Common myeloid progenitor, CD34-positive (primary cell): ENCODE measurements around the gene XYLT1.

Experiments
- CTCF ChIA-PET: fragments of 350-600 bp; sonication (Branson Sonifier 250); formaldehyde crosslinking; loops from one replicate; lab custom pipeline; 2021; ENCODE audit warnings: antibody characterized with exemption; lab: Charles Lee
- POLR2A ChIA-PET: fragments of 350-600 bp; sonication (Branson Sonifier 250); formaldehyde crosslinking; loops from one replicate; lab custom pipeline; 2021; ENCODE audit warnings: antibody characterized with exemption; lab: Charles Lee
- DNase-seq, 3 donors: peaks; one replicate each; pipeline versions ENCODE4 v3.0.0 to v3.0.0-alpha.2; 2013
- H3K27ac ChIP-seq, 2 experiments: 1 replicate in 1 of 2; 2 replicates in 1 of 2; pipeline ENCODE4 v1.7.0; 2013; ENCODE audit warnings: inconsistent platforms in 2 of 2, low read length in 2 of 2, mild to moderate bottlenecking in 2 of 2, low read depth in 1 of 2, moderate library complexity in 1 of 2; ENCODE audit not compliant: severe bottlenecking in 2 of 2, insufficient read depth in 1 of 2, poor library complexity in 1 of 2
- H3K27me3 ChIP-seq, 5 experiments: replicated peaks in 2 of 5; 1 replicate in 3 of 5; 2 replicates in 2 of 5; pipeline versions ENCODE4 v1.6.1 to v1.7.0; 2013; ENCODE audit warnings: low read length in 4 of 5, mild to moderate bottlenecking in 2 of 5, moderate library complexity in 2 of 5, inconsistent platforms in 1 of 5; ENCODE audit not compliant: insufficient read depth in 5 of 5, control insufficient read depth in 4 of 5
- H3K36me3 ChIP-seq, 4 experiments: 1 replicate in 2 of 4; 2 replicates in 2 of 4; pipeline versions ENCODE4 v1.6.1 to v1.7.0; 2013; ENCODE audit warnings: low read length in 3 of 4, control low read depth in 1 of 4, mild to moderate bottlenecking in 1 of 4; ENCODE audit not compliant: control insufficient read depth in 4 of 4, insufficient read depth in 4 of 4
- H3K4me1 ChIP-seq, 4 experiments: 1 replicate in 3 of 4; 2 replicates in 1 of 4; pipeline versions ENCODE4 v1.6.1 to v1.7.1; 2013; ENCODE audit warnings: low read length in 3 of 4, mild to moderate bottlenecking in 3 of 4, control low read depth in 1 of 4, inconsistent platforms in 1 of 4, moderate library complexity in 1 of 4; ENCODE audit not compliant: control insufficient read depth in 4 of 4, insufficient read depth in 4 of 4; ENCODE audit errors: control extremely low read depth in 1 of 4
- H3K4me3 ChIP-seq, 7 experiments: 1 replicate in 4 of 7; 2 replicates in 3 of 7; pipeline versions ENCODE4 v1.5.1 to v1.7.0; 2013; ENCODE audit warnings: mild to moderate bottlenecking in 7 of 7, low read length in 6 of 7, moderate library complexity in 6 of 7, inconsistent platforms in 2 of 7, low read depth in 2 of 7, control low read depth in 1 of 7; ENCODE audit not compliant: insufficient read depth in 4 of 7, control insufficient read depth in 1 of 7; ENCODE audit errors: extremely low read depth in 1 of 7
- H3K9me3 ChIP-seq, 5 experiments: 1 replicate in 4 of 5; 2 replicates in 1 of 5; pipeline versions ENCODE4 v1.6.1 to v1.7.1; 2013; ENCODE audit warnings: low read length in 4 of 5, mild to moderate bottlenecking in 2 of 5, inconsistent platforms in 1 of 5, low read depth in 1 of 5, moderate library complexity in 1 of 5; ENCODE audit not compliant: control insufficient read depth in 4 of 5, insufficient read depth in 2 of 5; ENCODE audit errors: control extremely low read depth in 1 of 5
- WGBS: methylation state at CpG from one replicate; pipeline ENCODE4 v1.1.5; 2013; ENCODE audit not compliant: insufficient coverage; 5-methylcytosine and 5-hydroxymethylcytosine counted together

The XYLT1 gene

GRCh38 chr16:17116595-17117322 lies 354.0 kb downstream of the XYLT1 start:
- Histone ChIP-seq H3K9me3 (no peaks in the 10 kb centered on the region), H3K36me3 (peaks cover 6 to 51% (median 31%) of the 10 kb centered on the region in 4 experiments), H3K27me3 (no peaks in the 10 kb centered on the region), H3K27ac (no peak overlapping the region), H3K4me1 (no peaks in the 10 kb centered on the region), H3K4me3 (no peak overlapping the region)
- CTCF ChIA-PET, result no interaction called here
- no CpG with 5 or more reads among the region's 4 CpGs for WGBS
- no peak for DNase-seq
- POLR2A ChIA-PET, result no interaction called here

- no peaks in the 10 kb centered on the region for H3K9me3 ChIP-seq
- no peak overlapping the region for H3K4me3 ChIP-seq
- ChIA-PET POLR2A (no interaction called here), CTCF (no interaction called here)
- H3K36me3 ChIP-seq, result peaks cover 0 to 50% (median 28%) of the 10 kb centered on the region in 4 experiments
- no peak overlapping the region for H3K27ac ChIP-seq
- H3K4me1 ChIP-seq, result peaks cover 0 to 4% (median 1%) of the 10 kb centered on the region in 4 experiments
- DNase-seq, result peak in 1 of 3 donors; percentile 5
- no peaks in the 10 kb centered on the region for H3K27me3 ChIP-seq
Measured at GRCh38 chr16:17109413-17109812, 361.3 kb downstream of the XYLT1 start.

GRCh38 chr16:17108596-17108995 lies 362.2 kb downstream of the XYLT1 start:
- no peaks in the 10 kb centered on the region for H3K27me3 ChIP-seq
- H3K4me3 ChIP-seq, result no peak overlapping the region
- peaks cover 0 to 4% (median 1%) of the 10 kb centered on the region in 4 experiments for H3K4me1 ChIP-seq
- POLR2A ChIA-PET, result no interaction called here
- no peak overlapping the region for H3K27ac ChIP-seq
- H3K36me3 ChIP-seq, result peaks cover 3 to 47% (median 23%) of the 10 kb centered on the region in 4 experiments
- no peak for DNase-seq
- no peaks in the 10 kb centered on the region for H3K9me3 ChIP-seq
- 99% methylated on average over 14 of the region's 17 CpGs for WGBS
- CTCF ChIA-PET, result no interaction called here

- Histone ChIP-seq H3K27ac (no peak overlapping the region), H3K27me3 (no peaks in the 10 kb centered on the region), H3K9me3 (no peaks in the 10 kb centered on the region), H3K4me1 (peaks cover 0 to 4% (median 1%) of the 10 kb centered on the region in 4 experiments), H3K36me3 (peaks cover 3 to 43% (median 22%) of the 10 kb centered on the region in 4 experiments), H3K4me3 (no peak overlapping the region)
- 91% methylated on average over 6 of the region's 8 CpGs for WGBS
- CTCF ChIA-PET, result no interaction called here
- POLR2A ChIA-PET, result no interaction called here
- no peak for DNase-seq
Measured at GRCh38 chr16:17107450-17107849, 363.3 kb downstream of the XYLT1 start.

- Histone ChIP-seq H3K27me3 (no peaks in the 10 kb centered on the region), H3K27ac (no peak overlapping the region), H3K9me3 (no peaks in the 10 kb centered on the region), H3K4me1 (peaks cover 0 to 3% (median under 1%) of the 10 kb centered on the region in 4 experiments), H3K36me3 (peaks cover 5 to 39% (median 20%) of the 10 kb centered on the region in 4 experiments), H3K4me3 (no peak overlapping the region)
- WGBS, result 91% methylated on average over 9 of the region's 14 CpGs
- POLR2A ChIA-PET, result interaction anchor here (0.6 kb wide), 1 partner anchor 8 kb away, joined by 6 read pairs; no protein-coding TSS in a partner anchor
- CTCF ChIA-PET, result no interaction called here
- DNase-seq, result no peak
Measured at GRCh38 chr16:17106243-17106791, 364.4 kb downstream of the XYLT1 start.

- ChIA-PET POLR2A (interaction anchor here (0.6 kb wide), 1 partner anchor 9 kb away, joined by 6 read pairs; no protein-coding TSS in a partner anchor), CTCF (no interaction called here)
- Histone ChIP-seq H3K27me3 (no peaks in the 10 kb centered on the region), H3K36me3 (peaks cover 5 to 34% (median 18%) of the 10 kb centered on the region in 4 experiments), H3K27ac (no peak overlapping the region), H3K4me1 (peaks cover 0 to 3% (median 0%) of the 10 kb centered on the region in 4 experiments), H3K9me3 (no peaks in the 10 kb centered on the region), H3K4me3 (no peak overlapping the region)
- 80% methylated on average over 8 of the region's 10 CpGs for WGBS
- DNase-seq, result peak in 2 of 3 donors; percentile 19 to 23
Measured at GRCh38 chr16:17105239-17105797, 365.4 kb downstream of the XYLT1 start.

- peaks cover 5 to 28% (median 12%) of the 10 kb centered on the region in 4 experiments for H3K36me3 ChIP-seq
- 100% methylated on average over 2 of the region's 5 CpGs for WGBS
- no peak for DNase-seq
- ChIA-PET POLR2A (no interaction called here), CTCF (no interaction called here)
- no peaks in the 10 kb centered on the region for H3K27me3 ChIP-seq
- no peaks in the 10 kb centered on the region for H3K9me3 ChIP-seq
- H3K27ac ChIP-seq, result no peak overlapping the region
- no peak overlapping the region for H3K4me3 ChIP-seq
- peaks cover 0 to 3% (median 0%) of the 10 kb centered on the region in 4 experiments for H3K4me1 ChIP-seq
Measured at GRCh38 chr16:17104654-17105053, 366.1 kb downstream of the XYLT1 start.
